COLO668 (cell line): Measurements from ENCODE around the gene C22orf39.

Experiments used
- DNase-seq: peaks from one replicate; lab custom pipeline; 2025; ENCODE audit not compliant: unreplicated experiment; lab: John Stamatoyannopoulos, UW

Gene C22orf39

GRCh38 chr22:19400881-19401280 lies 46.6 kb downstream of the C22orf39 start:
- DNase-seq: no peak

GRCh38 chr22:19398652-19399051 lies 48.9 kb downstream of the C22orf39 start:
- no peak for DNase-seq

- no peak for DNase-seq
Observed at GRCh38 chr22:19398206-19398605, 49.3 kb downstream of the C22orf39 start.

GRCh38 chr22:19397734-19398104 lies 49.8 kb downstream of the C22orf39 start:
- no peak for DNase-seq

GRCh38 chr22:19396934-19397733 lies 50.4 kb downstream of the C22orf39 start:
- no peak for DNase-seq

- no peak for DNase-seq
Observed at GRCh38 chr22:19396561-19396933, 51.0 kb downstream of the C22orf39 start.

- DNase-seq: no peak
Observed at GRCh38 chr22:19395276-19395675, 52.2 kb downstream of the C22orf39 start.

GRCh38 chr22:19394274-19395050 lies 53.0 kb downstream of the C22orf39 start:
- no peak for DNase-seq

- no peak for DNase-seq
Observed at GRCh38 chr22:19393704-19394103, 53.8 kb downstream of the C22orf39 start.
